ENCODE measurements around the gene ARHGAP18.

GRCh38 chr6:129638686-129639085 is 71.3 kb downstream of the ARHGAP18 start:
- TF ChIP-seq CTCF (conservative IDR thresholded peaks at IDR 0.05 in 1 of 2, IDR thresholded peaks at IDR 0.05 in 1 of 2; ENCODE audit: extremely low read depth in 1 of 2, insufficient read depth in 1 of 2, low read depth in 1 of 2, low read length in 2 of 2) = no peak
- no peak for TF ChIP-seq EZH2 (IDR thresholded peaks at IDR 0.05; ENCODE audit: borderline replicate concordance, low read length)
